Type B pancreatic cell (in vitro differentiated cells): ENCODE data around the gene ST6GAL2. TPM values are rescaled to one million over a fixed set of nuclear protein-coding genes. Genes with fewer than 3 reads are reported as not detected.

Experiments used
- DNase-seq: peaks from one replicate; pipeline ENCODE4 v3.0.0; 2021; ENCODE audit warnings: mixed read lengths; ENCODE audit not compliant: unreplicated experiment; ENCODE audit errors: extremely low spot score
- H3K27ac Mint-ChIP-seq: 2 replicates; pipeline ENCODE4 v1.8.0; 2021; ENCODE audit warnings: mild to moderate bottlenecking, mixed read lengths
- H3K27me3 Mint-ChIP-seq: 2 replicates; pipeline ENCODE4 v1.8.0; 2021; ENCODE audit warnings: mixed read lengths
- H3K36me3 Mint-ChIP-seq: 2 replicates; pipeline ENCODE4 v1.8.0; 2021; ENCODE audit warnings: mixed read lengths
- H3K4me1 Mint-ChIP-seq: one replicate; pipeline ENCODE4 v1.8.0; 2021; ENCODE audit warnings: mixed read lengths; ENCODE audit not compliant: unreplicated experiment
- H3K4me3 Mint-ChIP-seq: 2 replicates; pipeline ENCODE4 v1.8.0; 2021; ENCODE audit warnings: mild to moderate bottlenecking, mixed read lengths
- H3K9me3 Mint-ChIP-seq: 2 replicates; pipeline ENCODE4 v1.8.0; 2021; ENCODE audit warnings: mixed read lengths
- CTCF ChIP-seq: fragments of 200-600 bp; sonication (generic); conservative IDR thresholded peaks from 2 replicates; pipeline ENCODE4 v1.5.0; 2021; ENCODE audit warnings: antibody characterized with exemption, mild to moderate bottlenecking
- total RNA-seq: library from RNA; stranded (reverse); gene quantifications from 2 replicates; pipeline ENCODE4 v1.2.1, GENCODE V29; 2021; ENCODE audit warnings: low replicate concordance

ST6GAL2 gene
- total RNA-seq, 1 donor from 2014 or later = 18.7 TPM

GRCh38 chr2:106827158-106827557 is 58.8 kb downstream of the ST6GAL2 start:
- no peak for DNase-seq
- H3K36me3 Mint-ChIP-seq = peaks cover 25% of the 10 kb centered on the region
- peaks cover 7% of the 10 kb centered on the region for H3K9me3 Mint-ChIP-seq
- no peak for TF ChIP-seq CTCF
- H3K4me3 Mint-ChIP-seq = no peak overlapping the region
- no peak overlapping the region for H3K27ac Mint-ChIP-seq
- H3K27me3 Mint-ChIP-seq = no peaks in the 10 kb centered on the region
- H3K4me1 Mint-ChIP-seq = no peaks in the 10 kb centered on the region

GRCh38 chr2:106825161-106825560 is 60.8 kb downstream of the ST6GAL2 start:
- Mint-ChIP-seq H3K4me3 (no peak overlapping the region), H3K9me3 (peaks cover 9% of the 10 kb centered on the region), H3K36me3 (peaks cover 21% of the 10 kb centered on the region), H3K4me1 (no peaks in the 10 kb centered on the region), H3K27me3 (no peaks in the 10 kb centered on the region), H3K27ac (no peak overlapping the region)
- no peak for DNase-seq
- no peak for TF ChIP-seq CTCF

DNA sequence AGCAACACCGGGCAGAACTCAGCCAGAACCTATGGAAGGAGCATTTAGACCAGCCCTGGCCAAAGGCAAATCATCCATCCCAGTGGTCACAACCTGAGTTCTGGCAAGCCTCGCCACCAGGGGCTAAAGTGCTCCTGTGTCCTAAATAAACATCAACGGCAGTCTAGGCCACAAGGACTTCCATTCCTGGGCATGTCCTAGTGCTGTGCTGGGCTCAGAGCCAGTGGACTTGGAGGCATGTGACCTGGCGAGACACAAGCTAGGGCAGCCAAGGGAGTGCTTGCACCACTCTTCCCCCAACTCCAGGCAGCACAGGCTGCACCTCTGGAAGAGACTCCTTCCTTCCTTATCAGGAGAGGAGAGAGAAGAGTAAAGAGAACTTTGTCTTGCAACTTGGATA is 69.0 kb downstream of the ST6GAL2 start:
- H3K36me3 Mint-ChIP-seq = peaks cover 8% of the 10 kb centered on the region
- no peak overlapping the region for H3K4me3 Mint-ChIP-seq
- DNase-seq = no peak
- no peaks in the 10 kb centered on the region for H3K27me3 Mint-ChIP-seq
- no peak overlapping the region for H3K27ac Mint-ChIP-seq
- H3K9me3 Mint-ChIP-seq = peaks cover under 1% of the 10 kb centered on the region
- no peak for TF ChIP-seq CTCF
- H3K4me1 Mint-ChIP-seq = peaks cover 9% of the 10 kb centered on the region

DNA sequence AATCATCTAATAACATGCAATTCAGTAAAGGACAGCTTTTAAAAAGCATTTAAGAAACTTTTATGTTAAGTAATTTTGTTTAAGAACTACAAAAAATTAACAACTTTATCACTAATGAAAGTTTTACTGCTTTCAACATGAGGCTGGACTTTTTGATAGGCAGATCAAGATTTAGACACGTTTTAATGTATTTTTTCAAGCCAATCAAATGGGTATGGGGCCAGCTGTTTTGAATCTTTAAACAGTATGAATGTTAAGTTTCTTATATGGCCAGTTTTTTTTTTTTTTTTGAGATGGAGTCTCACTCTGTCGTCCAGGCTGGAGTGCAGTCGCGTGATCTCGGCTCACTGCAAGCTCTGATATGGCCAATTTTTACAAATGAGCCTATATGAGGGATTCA is 73.1 kb downstream of the ST6GAL2 start:
- no peaks in the 10 kb centered on the region for H3K9me3 Mint-ChIP-seq
- TF ChIP-seq CTCF = no peak
- H3K27me3 Mint-ChIP-seq = no peaks in the 10 kb centered on the region
- no peak overlapping the region for H3K4me3 Mint-ChIP-seq
- no peak overlapping the region for H3K27ac Mint-ChIP-seq
- peaks cover 10% of the 10 kb centered on the region for H3K4me1 Mint-ChIP-seq
- no peak for DNase-seq
- peaks cover 4% of the 10 kb centered on the region for H3K36me3 Mint-ChIP-seq

DNA sequence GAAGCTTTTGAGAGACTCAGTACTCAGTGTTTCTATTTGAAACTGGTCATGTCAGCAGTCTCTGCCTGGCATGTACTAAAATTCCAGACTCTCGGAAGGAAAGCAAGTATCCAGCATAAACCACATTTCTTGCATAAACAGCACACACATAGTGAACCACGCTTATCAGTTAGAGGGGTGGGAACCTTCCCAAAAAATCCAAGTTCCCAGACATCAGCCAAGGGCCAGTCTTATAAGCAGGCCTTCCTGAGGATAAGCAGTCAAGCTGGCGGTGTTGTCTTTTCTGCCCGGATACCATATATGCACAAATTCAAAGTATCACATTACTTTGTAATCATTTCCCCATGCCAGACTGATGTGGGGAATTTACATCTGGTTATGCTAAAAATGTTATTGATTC is 73.6 kb downstream of the ST6GAL2 start:
- peaks cover 10% of the 10 kb centered on the region for H3K4me1 Mint-ChIP-seq
- no peaks in the 10 kb centered on the region for H3K27me3 Mint-ChIP-seq
- no peak for TF ChIP-seq CTCF
- no peak overlapping the region for H3K4me3 Mint-ChIP-seq
- peaks cover 4% of the 10 kb centered on the region for H3K36me3 Mint-ChIP-seq
- no peak for DNase-seq
- H3K27ac Mint-ChIP-seq = no peak overlapping the region
- H3K9me3 Mint-ChIP-seq = no peaks in the 10 kb centered on the region

GRCh38 chr2:106805716-106806115 is 80.3 kb downstream of the ST6GAL2 start:
- TF ChIP-seq CTCF = no peak
- no peaks in the 10 kb centered on the region for H3K27me3 Mint-ChIP-seq
- no peaks in the 10 kb centered on the region for H3K9me3 Mint-ChIP-seq
- H3K4me1 Mint-ChIP-seq = no peaks in the 10 kb centered on the region
- no peak overlapping the region for H3K4me3 Mint-ChIP-seq
- DNase-seq = no peak
- peaks cover 5% of the 10 kb centered on the region for H3K36me3 Mint-ChIP-seq
- H3K27ac Mint-ChIP-seq = no peak overlapping the region
